Activated CD4-positive, alpha-beta T cell treated with anti-CD3 and anti-CD28 coated beads for 4 hours (primary cell): ENCODE results near the gene DOCK10.
"Not testable (repeated sequence)": the region's sequence is repeated elsewhere in the genome, so short reads cannot be mapped to it uniquely, and the experiment has no call there.

ENCODE experiments used
- DNase-seq, 2 donors: peaks; one replicate each; pipeline ENCODE4 v3.0.0-alpha.2; 2020

Gene DOCK10

DNA sequence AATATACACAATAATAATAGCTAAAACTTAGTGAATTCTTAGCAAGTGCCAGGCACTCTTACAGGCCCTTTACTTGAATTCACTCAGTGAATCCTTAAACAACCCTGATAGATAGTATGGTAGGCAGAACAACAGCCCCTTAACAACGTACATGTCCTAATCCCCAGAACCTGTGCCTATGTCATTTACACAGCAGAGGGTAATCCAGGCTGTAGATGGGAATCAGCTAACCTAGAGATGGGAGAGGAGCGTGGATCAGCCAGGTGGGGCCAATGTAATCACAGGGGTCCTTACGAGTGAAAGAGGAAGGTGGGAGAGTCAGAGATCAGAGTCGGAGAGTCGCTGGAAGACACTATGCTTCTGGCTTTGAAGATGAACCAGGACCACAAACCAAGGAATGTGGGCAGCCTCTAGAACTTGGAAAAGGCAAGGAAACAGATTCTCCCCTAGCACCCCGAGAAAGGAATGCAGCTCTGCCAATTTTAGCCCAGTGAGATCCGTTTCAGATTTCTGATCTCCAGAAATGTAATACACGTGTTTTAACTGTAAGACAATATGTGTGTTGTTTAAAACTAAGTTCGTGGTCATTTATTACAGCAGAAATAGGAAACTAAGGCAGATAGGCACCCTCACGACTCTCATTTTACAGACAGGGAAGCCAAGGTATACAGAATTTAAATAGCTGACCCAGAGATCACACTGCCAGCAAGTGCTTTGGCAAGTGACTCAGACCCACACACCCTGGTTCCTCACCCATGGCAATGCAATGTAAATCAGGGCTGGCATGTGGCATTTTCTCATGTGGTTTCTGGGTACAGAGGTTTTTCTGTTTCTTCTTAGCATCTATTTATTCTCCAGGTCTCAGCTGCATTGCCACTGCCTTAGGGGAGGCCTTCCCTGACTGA is 68.9 kb downstream of the DOCK10 start:
- DNase-seq: peak; percentile 30

DNA sequence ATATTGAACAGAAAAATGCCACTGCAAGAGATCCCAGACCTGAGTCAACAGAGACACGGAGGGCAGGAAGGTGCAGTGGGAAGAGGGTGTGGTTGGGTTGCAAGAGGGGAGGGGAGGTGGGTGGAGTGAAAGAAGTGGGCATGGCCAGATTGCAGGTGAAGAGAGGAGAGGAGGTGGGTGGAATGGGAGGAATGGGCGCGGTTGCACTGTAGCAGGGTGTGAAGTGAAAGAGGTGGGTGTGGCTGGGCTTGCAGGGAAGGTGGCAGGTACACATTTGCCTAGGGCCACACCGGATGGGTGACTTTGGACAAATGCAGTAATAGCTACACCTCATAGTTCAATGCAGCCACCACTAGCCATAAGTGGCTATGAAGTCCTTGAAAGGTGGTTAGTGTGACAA is 71.1 kb downstream of the DOCK10 start:
- peak in 1 of 2 donors; percentile 29 for DNase-seq

- DNase-seq: no peak
These were observed 72.0 kb downstream of the DOCK10 start for GRCh38 chr2:224970311-224970710.

GRCh38 chr2:224969633-224970260 is 72.5 kb downstream of the DOCK10 start:
- DNase-seq: no peak

GRCh38 chr2:224969095-224969494 is 73.2 kb downstream of the DOCK10 start:
- no peak for DNase-seq

DNA sequence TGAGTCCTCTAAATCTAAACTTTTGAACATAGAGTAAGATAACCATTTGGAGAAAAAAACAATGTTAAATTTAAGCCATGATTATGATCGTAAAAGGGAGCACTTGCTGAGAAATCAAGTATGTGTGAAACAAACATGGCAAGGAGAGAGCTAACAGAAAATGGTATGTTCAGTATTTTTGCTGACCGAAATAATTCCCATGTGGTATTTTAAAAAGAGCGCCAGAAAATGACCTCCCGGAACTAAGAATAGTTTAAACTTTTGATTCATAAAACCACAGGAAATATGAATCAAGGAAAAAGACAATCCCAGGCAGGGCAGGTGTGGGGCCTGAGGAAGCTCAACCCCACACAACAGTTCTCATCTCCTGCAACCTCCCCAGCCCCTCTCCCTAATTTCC is 74.2 kb downstream of the DOCK10 start:
- no peak for DNase-seq

GRCh38 chr2:224966613-224967012 is 75.7 kb downstream of the DOCK10 start:
- DNase-seq: no peak

DNA sequence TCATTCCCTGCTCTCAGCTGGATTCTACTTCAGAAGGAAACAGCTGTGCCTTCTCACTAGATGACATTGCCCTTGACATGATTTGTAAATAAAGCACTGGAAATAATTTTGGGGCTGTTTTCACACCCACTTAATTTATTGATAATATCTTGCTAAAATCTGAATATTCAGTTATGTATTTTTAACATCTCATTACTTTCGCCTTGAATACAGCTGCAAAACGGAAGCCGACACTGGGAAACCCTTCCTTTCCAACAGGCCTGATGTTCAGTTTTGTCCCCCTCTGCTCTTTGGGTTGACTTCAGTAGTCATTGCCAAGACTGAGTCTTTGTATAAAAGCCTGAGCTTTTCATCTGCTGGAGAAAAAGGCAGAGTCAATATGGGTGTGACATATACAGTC is 82.7 kb downstream of the DOCK10 start:
- no peak for DNase-seq

GRCh38 chr2:224958873-224959272 is 83.4 kb downstream of the DOCK10 start:
- DNase-seq: no peak

DNA sequence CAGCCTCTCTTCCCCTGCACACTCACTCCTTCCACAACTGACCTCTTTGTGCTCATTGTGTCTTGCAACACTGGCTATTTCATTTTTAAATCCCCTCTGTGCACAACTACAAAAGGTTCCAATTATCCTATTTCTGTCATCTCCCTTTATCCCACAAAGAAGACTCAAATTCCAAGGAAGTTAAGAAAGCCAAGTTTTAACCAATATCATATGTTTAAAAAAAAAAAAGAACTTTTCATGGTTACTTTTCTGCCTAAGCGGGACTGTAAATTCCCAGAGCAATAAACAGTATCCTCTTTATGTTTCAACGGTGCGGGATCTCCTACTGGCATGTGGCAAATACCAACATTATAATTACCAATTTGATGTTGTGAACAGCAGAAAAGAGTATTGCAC is 83.8 kb downstream of the DOCK10 start:
- DNase-seq: no peak

DNA sequence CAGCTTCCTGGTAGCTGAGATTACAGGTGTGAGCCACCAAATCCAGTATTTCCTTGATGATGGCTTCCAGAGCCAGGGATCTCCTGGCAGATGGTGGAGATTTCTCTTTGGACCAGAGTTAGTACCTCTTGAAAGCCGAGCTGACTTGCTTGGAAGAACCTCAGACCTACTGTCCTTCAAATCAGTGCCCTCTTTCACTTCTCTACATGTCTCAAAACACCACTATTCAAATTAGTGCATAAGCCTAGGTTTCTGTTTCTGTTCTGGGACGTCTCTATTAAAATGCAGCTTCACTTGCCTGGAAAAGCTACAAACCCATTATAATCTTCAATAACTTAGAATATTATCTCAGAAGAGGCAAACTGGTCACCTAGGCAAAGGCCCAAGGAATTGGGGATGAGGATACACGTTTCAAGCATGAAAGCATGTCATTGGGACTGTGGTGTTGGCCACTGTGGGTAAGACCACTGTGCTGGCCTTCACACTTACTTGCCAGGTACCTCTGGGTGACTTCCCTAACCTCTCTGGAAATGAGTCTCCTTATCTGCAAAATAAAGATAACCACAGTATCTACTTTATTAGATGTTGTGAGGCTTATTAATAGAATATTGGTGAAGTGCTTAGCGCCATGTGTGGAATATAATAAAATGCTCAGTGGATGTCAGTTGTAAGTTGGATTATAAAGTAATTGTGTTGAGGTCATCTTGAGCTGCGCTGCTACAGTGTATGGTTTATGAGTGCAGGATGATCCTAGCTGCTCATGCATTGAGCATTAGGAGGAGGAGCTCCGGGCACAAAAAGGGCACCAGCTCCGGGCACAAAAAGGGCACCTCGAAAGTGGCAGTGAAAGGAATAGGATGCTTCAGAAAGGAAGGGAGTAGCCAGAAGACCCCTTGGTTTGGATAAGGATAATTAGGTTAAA is 84.5 kb downstream of the DOCK10 start:
- DNase-seq: no peak

DNA sequence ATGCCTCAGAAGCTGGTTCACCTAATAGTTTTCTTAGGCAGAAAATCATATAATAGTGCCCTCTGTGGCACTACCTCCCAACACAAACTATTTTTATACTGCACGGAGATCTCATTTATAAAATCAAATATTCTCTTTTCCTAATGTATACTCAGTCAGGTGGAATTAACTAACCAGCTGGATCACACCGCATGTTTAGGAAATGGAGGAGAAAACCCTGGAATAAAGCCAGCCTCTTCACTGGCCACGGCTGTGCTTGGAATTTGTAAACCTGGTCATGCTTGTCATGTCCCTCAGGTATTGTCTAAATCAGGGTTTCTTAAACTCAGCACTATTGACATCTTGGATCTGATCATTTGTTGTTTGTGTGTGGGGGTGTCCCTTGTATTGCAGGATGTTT is 85.6 kb downstream of the DOCK10 start:
- DNase-seq: no peak

DNA sequence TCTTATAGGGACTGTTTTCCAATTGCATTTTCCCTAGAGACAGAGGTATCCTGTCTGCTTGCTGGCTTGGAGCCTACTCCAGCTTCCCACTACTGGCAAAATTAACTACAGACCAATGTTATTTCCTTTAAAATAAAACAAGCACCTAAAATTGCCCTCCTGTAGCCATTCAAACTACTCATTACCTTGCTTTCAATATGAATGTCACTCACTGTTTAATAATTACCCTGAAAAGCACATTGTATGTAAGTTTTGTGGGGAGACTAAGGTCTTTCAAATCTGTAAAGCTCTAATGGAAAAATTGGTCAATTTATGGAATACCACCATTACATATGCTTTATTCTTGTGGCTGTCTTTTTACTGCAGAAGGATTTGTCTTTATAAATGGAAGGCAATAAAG is 87.3 kb downstream of the DOCK10 start:
- DNase-seq: no peak

DNA sequence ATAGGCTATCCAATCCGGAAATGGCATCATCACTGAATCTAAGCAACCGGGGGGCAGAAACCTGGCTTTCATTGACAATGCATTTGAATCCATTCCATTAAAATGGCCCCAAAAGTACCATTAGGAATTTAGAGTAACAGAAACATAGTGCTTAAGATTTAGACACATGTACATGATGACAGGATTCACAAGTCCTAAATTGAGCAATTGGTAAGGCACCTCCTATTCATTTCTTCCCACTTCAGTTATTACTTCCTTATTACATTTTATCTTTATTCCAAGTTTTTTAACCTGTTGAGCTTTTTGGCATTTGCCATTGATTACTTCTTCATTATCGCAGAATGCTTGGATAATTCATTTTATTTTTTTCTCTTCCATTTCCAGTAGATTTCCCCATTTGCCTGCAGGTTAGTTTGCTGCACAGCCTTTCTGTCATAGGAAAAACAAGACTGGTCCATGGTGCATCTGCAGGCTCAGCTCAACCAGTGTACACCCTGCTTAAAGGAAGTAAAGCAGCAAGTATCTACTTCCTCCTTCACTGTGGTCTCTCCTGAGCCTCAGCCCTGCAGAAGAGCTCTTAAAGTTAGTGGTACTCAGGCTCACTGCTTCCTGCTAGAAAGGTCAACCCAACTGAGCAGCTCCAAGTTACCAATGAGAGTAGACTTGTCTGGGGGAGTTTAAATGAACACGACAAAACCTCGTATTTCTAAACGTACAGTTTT is 89.2 kb downstream of the DOCK10 start:
- peak in 1 of 2 donors; percentile 39 for DNase-seq

GRCh38 chr2:224951723-224952481 is 90.4 kb downstream of the DOCK10 start:
- no peak for DNase-seq

DNA sequence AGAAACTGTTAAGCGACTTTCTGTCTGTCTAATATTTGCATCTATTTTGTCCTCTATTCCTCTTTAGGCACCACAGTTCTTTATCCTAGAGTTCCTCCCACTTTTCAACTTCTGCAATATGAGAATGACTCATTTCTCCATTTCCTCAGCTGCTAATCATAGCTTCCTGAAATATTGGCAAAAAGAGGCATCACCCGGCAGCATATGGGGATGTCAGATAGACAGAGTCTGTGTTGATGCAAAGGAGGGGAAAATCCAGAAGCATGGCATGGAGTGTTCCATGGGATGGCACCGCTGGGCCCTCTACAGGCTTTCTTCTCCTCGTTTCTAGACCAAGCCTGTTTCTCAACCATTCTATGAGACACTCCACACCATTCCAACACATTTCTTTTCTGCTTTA is 93.4 kb downstream of the DOCK10 start:
- DNase-seq: no peak

- DNase-seq: no peak
These were observed 94.3 kb downstream of the DOCK10 start for GRCh38 chr2:224948005-224948404.

GRCh38 chr2:224947566-224947965 is 94.7 kb downstream of the DOCK10 start:
- DNase-seq: no peak

DNA sequence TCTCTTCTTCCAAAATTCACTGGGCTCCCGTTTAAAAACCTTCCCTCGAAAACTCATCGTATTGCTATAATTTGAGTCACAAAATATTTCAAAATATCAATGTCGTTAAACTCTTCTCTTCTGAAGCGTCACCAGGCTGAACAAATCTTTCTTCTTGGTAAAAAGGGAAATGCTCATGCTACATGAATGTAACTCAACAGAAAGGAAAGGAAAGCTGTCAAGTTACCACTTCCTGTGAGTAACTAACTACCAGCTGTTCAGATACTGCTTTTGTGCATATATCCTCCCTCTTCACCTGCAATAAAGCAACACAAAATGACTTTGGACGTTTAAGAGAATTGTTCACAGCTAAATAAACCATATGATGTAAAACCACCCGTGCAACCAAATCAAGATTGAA is 95.4 kb downstream of the DOCK10 start:
- no peak for DNase-seq

DNA sequence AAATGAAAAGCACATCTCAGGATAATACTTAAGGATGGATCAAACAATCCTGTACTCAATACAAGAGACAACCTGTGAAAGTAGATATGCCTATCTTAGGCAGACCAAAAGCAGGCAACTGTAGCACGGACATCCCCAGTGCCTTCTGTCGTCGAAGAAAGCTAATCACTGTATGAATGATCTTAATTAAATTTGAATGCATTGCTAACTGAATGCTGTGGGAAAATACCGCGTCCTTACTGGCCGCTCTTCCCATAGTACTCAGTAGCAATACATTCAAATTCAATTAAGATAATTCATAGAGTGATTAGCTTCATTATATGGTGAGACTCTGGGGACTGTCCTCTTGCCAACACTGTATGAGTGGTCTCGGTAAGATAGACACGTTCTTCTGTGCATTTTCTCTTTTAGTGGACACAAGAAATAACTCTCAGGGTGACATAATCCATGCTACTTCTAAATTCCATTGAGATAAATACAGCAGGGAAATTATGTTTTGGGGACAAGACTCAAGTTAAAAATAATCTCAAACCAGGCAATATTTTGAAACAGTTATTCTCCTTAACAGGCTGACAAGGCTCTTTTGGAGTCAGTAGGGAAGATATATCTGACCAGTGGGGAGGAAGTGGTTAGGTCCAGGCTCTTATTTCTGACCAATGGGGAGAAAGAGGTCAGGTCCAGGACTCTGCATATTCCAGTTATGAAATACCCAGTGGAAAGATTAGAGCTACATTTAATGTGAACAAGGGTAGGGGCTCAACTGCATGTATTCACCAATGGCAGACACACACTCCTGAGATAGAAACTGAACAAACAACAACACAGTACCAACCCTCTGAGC is 97.3 kb downstream of the DOCK10 start:
- DNase-seq: no peak

- DNase-seq: not testable (repeated sequence)
These were observed 98.6 kb downstream of the DOCK10 start for GRCh38 chr2:224943601-224944041.
